Breast epithelium (tissue), 3 donors: ENCODE measurements around the gene TP53I13.

Experiments used
- CTCF ChIP-seq, 3 donors: fragments of 450-650 bp; IDR thresholded peaks; one replicate each; pipeline ENCODE4 v1.5.1; 2016 to 2017; ENCODE audit warnings: antibody characterized with exemption in 3 of 3, mild to moderate bottlenecking in 3 of 3, moderate library complexity in 3 of 3
- POLR2A ChIP-seq: fragments of 450-650 bp; IDR thresholded peaks from one replicate; pipeline ENCODE4 v1.6.1; 2016; ENCODE audit warnings: antibody characterized with exemption, mild to moderate bottlenecking, moderate library complexity
- POLR2AphosphoS5 ChIP-seq, 3 donors: sonication (generic); formaldehyde crosslinking; IDR thresholded peaks; one replicate each; pipeline ENCODE4 v1.6.1; 2017; ENCODE audit warnings: antibody characterized with exemption in 3 of 3

- TF ChIP-seq CTCF (IDR thresholded peaks at IDR 0.05) (peak in 1 of 3 donors; percentile 32), POLR2A (no peak), POLR2AphosphoS5 (IDR thresholded peaks at IDR 0.05) (no peak)
Observed at GRCh38 chr17:29567554-29568330, 759 bp upstream of the TP53I13 start.
